Stimulated activated naive B cell treated with anti-CD40 and anti-IgM and Interleukin-4, amounts not matched to agents 10 μg/mL and 1 μg/mL and 100 μg/mL, for 72 hours (primary cell): ENCODE measurements around the gene ASB1.

Source experiments
- ATAC-seq, 2 donors: fragments of 150-1000 bp; cut with Tn5 transposase; replicated peaks; 2 replicates each; pipeline ENCODE4 v1.10.0; 2021; ENCODE audit warnings: moderate library complexity in 1 of 2
- DNase-seq: peaks from one replicate; pipeline ENCODE4 v3.0.0; 2021
- H3K27ac Mint-ChIP-seq: one replicate; pipeline ENCODE4 v1.8.0; 2022; ENCODE audit warnings: mild to moderate bottlenecking, mixed read lengths
- H3K27me3 Mint-ChIP-seq, 2 donors: one replicate each; pipeline ENCODE4 v1.8.0; 2022; ENCODE audit warnings: mixed read lengths in 2 of 2
- H3K36me3 Mint-ChIP-seq, 2 donors: one replicate each; pipeline ENCODE4 v1.8.0; 2022; ENCODE audit warnings: mixed read lengths in 2 of 2, mild to moderate bottlenecking in 1 of 2
- H3K4me1 Mint-ChIP-seq, 2 donors: one replicate each; pipeline ENCODE4 v1.8.0; 2022; ENCODE audit warnings: mixed read lengths in 2 of 2, mild to moderate bottlenecking in 1 of 2
- H3K4me3 Mint-ChIP-seq, 2 donors: one replicate each; pipeline ENCODE4 v1.8.0; 2022; ENCODE audit warnings: mild to moderate bottlenecking in 2 of 2, mixed read lengths in 2 of 2, moderate library complexity in 1 of 2
- H3K9me3 Mint-ChIP-seq, 2 donors: one replicate each; pipeline ENCODE4 v1.8.0; 2022; ENCODE audit warnings: mixed read lengths in 2 of 2, mild to moderate bottlenecking in 1 of 2

The ASB1 gene

DNA sequence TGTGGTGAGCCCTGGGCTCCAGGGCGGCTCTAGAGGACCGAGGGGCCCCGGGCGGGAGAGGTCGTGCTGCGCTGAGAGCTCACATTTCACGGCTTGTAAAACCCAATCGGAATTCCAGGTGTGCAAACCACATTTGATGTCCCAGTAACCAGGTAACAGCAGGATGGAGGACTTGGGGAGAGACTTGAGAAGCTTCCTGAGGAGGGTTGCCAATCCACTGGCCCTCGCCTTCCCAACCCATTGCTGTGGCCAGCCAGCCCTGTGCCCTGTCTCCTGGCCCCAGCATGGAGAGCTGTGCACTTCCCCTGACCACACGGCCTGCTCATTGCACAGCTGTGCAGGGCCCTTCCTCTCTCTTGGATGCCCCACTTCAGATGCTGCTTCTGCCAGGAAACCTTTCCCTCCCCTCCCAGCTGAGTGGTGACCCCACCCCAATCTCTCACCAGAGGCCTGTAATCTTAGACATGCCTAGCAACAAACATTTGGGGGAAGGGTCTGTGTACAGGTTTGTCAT lies 39.6 kb downstream of the ASB1 start:
- H3K4me3 Mint-ChIP-seq = no peak overlapping the region
- no peak for DNase-seq
- peaks cover 0 to 3% of the 10 kb centered on the region in 2 donors for H3K4me1 Mint-ChIP-seq

DNA sequence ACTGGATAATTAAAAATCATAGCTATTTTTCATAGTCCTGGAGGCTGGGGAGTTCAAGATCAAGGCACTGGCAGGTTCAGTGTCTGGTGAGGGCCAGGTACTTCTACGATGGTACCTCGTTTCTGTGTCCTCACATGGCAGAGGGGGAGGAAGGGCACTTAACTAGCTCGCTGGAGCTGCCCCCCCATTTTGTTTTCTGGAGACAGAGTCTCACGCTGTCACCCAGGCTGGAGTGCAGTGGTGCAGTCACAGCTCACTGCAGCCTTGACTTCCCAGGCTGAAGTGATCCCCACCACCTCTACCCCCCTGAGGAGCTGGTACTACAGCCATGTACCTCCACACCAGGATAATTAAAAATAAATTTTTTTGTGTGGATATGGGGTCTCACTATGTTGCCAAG lies 40.3 kb downstream of the ASB1 start:
- Mint-ChIP-seq H3K36me3 (peaks cover 30 to 40% of the 10 kb centered on the region in 2 donors), H3K27me3 (no peaks in the 10 kb centered on the region), H3K9me3 (peaks cover 15 to 20% of the 10 kb centered on the region in 2 donors), H3K4me3 (no peak overlapping the region), H3K4me1 (peaks cover 0 to 3% of the 10 kb centered on the region in 2 donors), H3K27ac (no peak overlapping the region)
- no peak for DNase-seq
- no peak for ATAC-seq

More for the DNA sequence above, 39.6 kb downstream of the ASB1 start:
- Mint-ChIP-seq H3K9me3 (peaks cover 12 to 16% of the 10 kb centered on the region in 2 donors), H3K36me3 (peaks cover 27 to 35% of the 10 kb centered on the region in 2 donors), H3K27ac (no peak overlapping the region), H3K27me3 (no peaks in the 10 kb centered on the region)
- no peak for ATAC-seq

DNA sequence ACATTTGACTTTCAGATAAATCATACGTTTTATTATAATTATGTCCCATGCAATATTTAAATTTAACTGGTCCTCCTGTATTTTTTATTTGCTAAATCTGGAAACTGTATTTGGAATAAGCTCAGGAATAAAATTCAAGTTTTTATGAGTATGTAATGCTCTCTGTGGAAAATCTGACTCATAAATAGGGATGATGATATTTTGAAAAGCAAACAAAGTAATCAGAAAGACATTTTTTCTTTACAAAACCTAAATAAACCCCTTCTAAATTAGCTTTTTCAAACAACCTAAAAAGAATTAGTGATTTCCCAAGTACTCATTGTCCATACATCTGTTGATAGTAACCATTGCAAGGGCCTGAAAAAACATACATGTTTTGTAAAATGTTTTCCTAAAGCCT lies 41.1 kb downstream of the ASB1 start:
- no peak for ATAC-seq
- H3K9me3 Mint-ChIP-seq = peaks cover 21 to 27% of the 10 kb centered on the region in 2 donors
- peaks cover 35 to 47% of the 10 kb centered on the region in 2 donors for H3K36me3 Mint-ChIP-seq

DNA sequence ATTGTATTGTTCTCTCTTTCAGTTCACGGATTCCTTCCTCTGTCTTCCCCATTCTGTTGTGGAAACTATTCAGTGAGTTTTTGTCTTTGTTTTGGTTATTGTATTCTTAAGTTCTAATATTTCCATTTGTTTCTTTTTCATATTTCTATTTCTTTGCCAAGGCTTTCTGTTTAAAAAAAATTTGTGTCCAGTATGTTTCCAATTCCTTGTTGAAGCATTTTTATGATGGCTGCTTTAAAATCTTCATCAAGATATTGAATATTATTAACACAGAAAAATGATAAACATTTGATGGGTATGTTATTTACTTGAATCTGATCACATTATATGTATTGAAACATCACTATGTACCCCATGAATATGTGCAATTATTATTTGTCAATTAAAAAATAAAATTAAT lies 42.4 kb downstream of the ASB1 start:
- H3K36me3 Mint-ChIP-seq = peaks cover 36 to 60% of the 10 kb centered on the region in 2 donors
- H3K27ac Mint-ChIP-seq = no peak overlapping the region
- H3K27me3 Mint-ChIP-seq = no peaks in the 10 kb centered on the region
- DNase-seq (no peak), ATAC-seq (no peak)
- H3K4me3 Mint-ChIP-seq = no peak overlapping the region
- peaks cover 26 to 30% of the 10 kb centered on the region in 2 donors for H3K9me3 Mint-ChIP-seq
- no peaks in the 10 kb centered on the region for H3K4me1 Mint-ChIP-seq

More for the DNA sequence above, 41.1 kb downstream of the ASB1 start:
- Mint-ChIP-seq H3K4me3 (no peak overlapping the region), H3K4me1 (peaks cover 0 to 3% of the 10 kb centered on the region in 2 donors), H3K27me3 (no peaks in the 10 kb centered on the region), H3K27ac (no peak overlapping the region)
- no peak for DNase-seq

DNA sequence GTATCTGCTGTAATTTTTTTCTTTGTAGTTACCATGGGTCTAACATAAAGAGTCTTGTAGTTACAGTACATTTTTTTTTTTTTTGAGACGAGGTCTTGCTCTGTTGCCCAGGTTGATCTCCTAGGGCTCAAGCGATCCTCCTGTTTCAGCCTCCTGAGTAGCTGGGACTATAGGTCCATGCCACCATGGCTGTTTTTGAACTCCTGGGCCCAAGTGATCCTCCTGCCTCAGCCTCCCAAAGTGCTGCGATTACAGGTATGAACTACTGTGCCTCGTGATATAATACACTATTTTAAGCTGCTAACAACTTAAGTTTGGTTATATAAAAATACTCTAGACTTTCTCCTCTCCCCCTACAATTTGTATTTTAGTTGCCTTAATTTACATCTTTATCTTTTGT lies 46.3 kb downstream of the ASB1 start:
- Mint-ChIP-seq H3K27me3 (no peaks in the 10 kb centered on the region), H3K4me1 (no peaks in the 10 kb centered on the region), H3K27ac (no peak overlapping the region), H3K4me3 (no peak overlapping the region), H3K9me3 (peaks cover 35 to 42% of the 10 kb centered on the region in 2 donors), H3K36me3 (peaks cover 39 to 60% of the 10 kb centered on the region in 2 donors)
- no peak for ATAC-seq
- no peak for DNase-seq

DNA sequence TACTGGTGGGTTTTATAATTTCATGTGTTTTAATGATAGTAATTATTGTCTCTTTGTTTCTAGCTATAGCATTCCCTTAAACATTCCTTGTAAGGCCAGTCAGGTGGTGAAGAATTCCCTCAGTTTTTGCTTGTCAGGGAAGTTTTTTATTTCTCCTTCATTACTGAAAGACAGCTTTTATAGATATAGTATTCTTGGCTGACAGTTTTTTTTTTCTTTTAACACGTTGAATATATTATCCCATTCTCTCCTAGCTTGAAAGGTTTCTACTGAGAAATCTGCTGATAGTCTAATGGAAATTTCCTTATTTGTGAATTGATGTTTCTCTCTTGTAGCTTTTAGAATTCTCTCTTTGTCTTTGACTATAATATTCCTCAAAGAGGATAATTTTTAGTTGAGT lies 46.8 kb downstream of the ASB1 start:
- H3K4me3 Mint-ChIP-seq = no peak overlapping the region
- peaks cover 34 to 55% of the 10 kb centered on the region in 2 donors for H3K36me3 Mint-ChIP-seq
- no peak overlapping the region for H3K27ac Mint-ChIP-seq
- H3K9me3 Mint-ChIP-seq = peaks cover 36 to 42% of the 10 kb centered on the region in 2 donors
- no peaks in the 10 kb centered on the region for H3K27me3 Mint-ChIP-seq
- DNase-seq = no peak
- no peaks in the 10 kb centered on the region for H3K4me1 Mint-ChIP-seq
- no peak for ATAC-seq

DNA sequence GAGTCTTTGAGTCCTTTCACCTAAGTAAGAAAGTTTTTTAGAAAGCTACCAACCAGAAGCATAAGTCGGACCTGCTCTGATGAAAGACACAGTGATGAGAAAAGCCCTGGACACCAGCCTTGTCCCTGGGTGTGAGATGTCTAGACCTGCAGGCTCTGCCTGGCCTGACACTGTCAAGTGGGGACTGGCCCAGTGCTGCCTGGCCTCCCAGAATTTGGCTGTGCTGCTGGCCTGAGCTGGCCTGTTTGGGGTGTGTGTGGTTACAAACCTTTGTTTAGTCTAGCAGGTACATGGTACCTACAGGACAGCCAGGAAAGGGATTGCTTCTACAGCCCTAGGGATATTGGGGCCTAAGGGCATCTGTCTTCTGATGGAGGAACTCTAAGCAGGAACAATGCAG lies 48.3 kb downstream of the ASB1 start:
- Mint-ChIP-seq H3K4me1 (no peaks in the 10 kb centered on the region), H3K36me3 (peaks cover 31 to 54% of the 10 kb centered on the region in 2 donors), H3K9me3 (peaks cover 29 to 40% of the 10 kb centered on the region in 2 donors), H3K27ac (no peak overlapping the region), H3K27me3 (no peaks in the 10 kb centered on the region), H3K4me3 (no peak overlapping the region)
- no peak for DNase-seq
- ATAC-seq = no peak

DNA sequence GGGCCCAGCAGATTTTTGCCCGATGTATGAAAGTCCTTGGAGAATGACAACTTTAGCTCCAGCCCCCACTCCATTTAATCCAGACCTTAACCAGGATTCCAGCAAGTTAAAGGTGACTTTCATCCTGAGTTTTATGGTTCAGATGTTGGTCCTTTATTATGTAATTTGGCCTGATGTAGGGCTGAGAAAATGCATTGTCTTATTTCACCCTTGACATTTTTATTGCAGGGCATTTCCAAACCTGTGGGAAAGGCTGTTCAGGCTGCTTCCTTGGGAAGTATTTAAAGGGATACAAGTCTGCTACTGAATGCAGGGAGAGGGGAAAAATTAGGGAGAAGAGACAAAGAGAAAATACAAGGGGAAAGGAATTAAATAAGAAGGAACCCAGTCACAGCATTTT lies 48.8 kb downstream of the ASB1 start:
- DNase-seq (no peak), ATAC-seq (no peak)
- no peaks in the 10 kb centered on the region for H3K4me1 Mint-ChIP-seq
- no peak overlapping the region for H3K4me3 Mint-ChIP-seq
- no peak overlapping the region for H3K27ac Mint-ChIP-seq
- H3K27me3 Mint-ChIP-seq = no peaks in the 10 kb centered on the region
- H3K36me3 Mint-ChIP-seq = peaks cover 30 to 56% of the 10 kb centered on the region in 2 donors
- H3K9me3 Mint-ChIP-seq = peaks cover 31 to 40% of the 10 kb centered on the region in 2 donors

DNA sequence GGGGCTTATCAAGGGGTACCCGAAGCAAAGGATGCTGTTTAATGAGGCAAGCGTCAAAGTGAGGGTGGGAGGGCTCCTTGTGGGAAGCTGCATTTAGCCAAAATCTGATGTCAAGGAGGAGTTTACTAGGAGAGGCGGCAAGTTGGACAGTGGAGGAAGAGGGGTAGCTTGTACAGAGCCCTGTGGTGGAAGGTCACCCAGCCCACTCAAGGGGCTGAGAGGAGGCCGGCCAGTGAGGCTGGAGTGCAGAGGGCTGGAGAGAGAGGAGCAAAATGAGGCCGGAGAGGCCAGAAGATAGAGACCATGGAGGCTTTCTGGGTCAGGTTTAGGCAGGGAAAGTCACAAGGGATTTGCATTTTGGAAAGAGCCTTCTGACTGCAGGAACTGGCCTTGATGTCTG lies 49.5 kb downstream of the ASB1 start:
- no peak for DNase-seq

DNA sequence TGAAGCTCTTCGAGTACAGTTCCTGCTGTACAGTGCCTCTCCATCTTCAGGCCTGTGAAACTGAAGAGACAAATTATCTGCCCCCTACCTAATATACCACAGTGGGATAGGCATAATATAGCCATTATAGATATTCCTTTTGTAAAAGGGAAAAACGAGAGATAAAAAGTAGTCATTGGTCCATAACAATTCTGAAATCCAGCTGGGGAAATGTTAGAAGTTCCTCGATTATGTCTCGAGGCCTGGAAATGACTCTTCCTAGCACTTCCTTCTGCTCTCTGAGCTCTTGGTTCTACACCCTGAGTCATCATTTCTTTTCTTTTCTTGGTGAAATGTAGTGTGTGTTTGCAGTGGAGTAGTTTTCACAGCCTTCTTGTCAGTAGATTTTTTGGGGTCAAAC lies 51.5 kb downstream of the ASB1 start:
- no peak overlapping the region for H3K4me3 Mint-ChIP-seq
- peaks cover 22 to 39% of the 10 kb centered on the region in 2 donors for H3K36me3 Mint-ChIP-seq
- ATAC-seq (no peak), DNase-seq (no peak)
- no peak overlapping the region for H3K27ac Mint-ChIP-seq
- no peaks in the 10 kb centered on the region for H3K27me3 Mint-ChIP-seq
- no peaks in the 10 kb centered on the region for H3K4me1 Mint-ChIP-seq
- peaks cover 24 to 25% of the 10 kb centered on the region in 2 donors for H3K9me3 Mint-ChIP-seq

More for the DNA sequence above, 49.5 kb downstream of the ASB1 start:
- ATAC-seq = no peak
- Mint-ChIP-seq H3K9me3 (peaks cover 31 to 39% of the 10 kb centered on the region in 2 donors), H3K4me3 (no peak overlapping the region), H3K36me3 (peaks cover 29 to 55% of the 10 kb centered on the region in 2 donors), H3K4me1 (no peaks in the 10 kb centered on the region), H3K27me3 (no peaks in the 10 kb centered on the region), H3K27ac (no peak overlapping the region)

DNA sequence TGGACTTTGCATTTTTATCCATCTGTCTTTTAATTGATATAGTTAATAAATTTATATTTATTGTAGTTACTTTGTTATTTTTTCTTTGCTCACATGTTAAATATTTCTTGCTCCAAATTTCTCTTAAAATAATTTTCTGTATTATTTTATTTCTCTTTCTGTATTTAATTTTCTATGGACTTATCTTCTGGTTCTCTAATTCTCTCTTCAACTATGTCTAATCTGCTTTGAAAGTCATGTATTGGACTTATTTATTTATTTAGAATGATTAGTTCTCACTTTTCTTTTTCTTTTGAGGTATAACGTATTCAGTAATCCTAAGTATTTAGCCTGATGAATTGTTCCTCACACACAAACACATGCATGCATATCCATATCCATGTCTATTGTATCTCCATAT lies 53.1 kb downstream of the ASB1 start:
- H3K36me3 Mint-ChIP-seq = peaks cover 22 to 24% of the 10 kb centered on the region in 2 donors
- peaks cover 15 to 19% of the 10 kb centered on the region in 2 donors for H3K9me3 Mint-ChIP-seq
- H3K4me1 Mint-ChIP-seq = no peaks in the 10 kb centered on the region
- H3K27me3 Mint-ChIP-seq = no peaks in the 10 kb centered on the region
- H3K27ac Mint-ChIP-seq = no peak overlapping the region
- H3K4me3 Mint-ChIP-seq = no peak overlapping the region
- ATAC-seq (no peak), DNase-seq (no peak)

DNA sequence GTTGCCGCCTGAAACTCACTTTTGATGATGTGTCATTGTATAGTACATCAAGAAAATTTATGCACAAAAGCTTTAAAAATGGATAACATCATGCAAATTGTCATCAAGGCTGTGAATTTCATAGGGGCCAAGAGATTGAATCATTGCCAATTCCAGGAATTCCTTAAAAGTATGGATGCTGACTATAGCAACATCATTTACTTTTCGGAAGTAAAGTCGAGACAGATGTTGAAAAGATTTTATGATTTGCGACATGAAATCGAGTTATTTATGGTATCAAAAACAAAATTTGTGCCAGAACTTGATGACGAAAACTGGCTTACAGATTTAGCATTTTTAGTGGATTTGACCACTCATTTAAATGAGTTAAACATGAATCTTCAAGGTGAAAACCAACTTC lies 56.3 kb downstream of the ASB1 start:
- no peaks in the 10 kb centered on the region for H3K27me3 Mint-ChIP-seq
- no peaks in the 10 kb centered on the region for H3K4me1 Mint-ChIP-seq
- DNase-seq = no peak
- H3K36me3 Mint-ChIP-seq = peaks cover 15 to 16% of the 10 kb centered on the region in 2 donors
- H3K4me3 Mint-ChIP-seq = no peak overlapping the region
- H3K27ac Mint-ChIP-seq = no peak overlapping the region
- peaks cover 11 to 12% of the 10 kb centered on the region in 2 donors for H3K9me3 Mint-ChIP-seq
- ATAC-seq = no peak

DNA sequence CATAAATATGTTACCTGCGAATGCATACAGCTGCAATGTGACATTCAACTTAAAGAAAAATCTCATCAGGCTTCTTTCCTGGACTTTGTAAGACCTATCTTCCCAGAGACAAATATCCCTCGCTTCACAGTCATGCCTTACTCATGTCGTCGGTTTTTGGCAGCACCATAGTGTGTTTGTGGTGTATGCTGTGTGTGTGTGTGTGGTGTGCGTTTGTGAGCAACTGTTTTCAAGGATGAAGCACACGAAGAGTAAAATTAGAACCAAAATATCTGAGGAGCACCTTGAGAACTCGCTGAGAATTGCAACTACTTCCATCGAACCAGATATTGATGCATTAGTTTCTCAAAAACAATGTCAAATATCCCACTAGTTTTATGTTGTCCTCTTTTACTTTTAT lies 56.9 kb downstream of the ASB1 start:
- H3K27me3 Mint-ChIP-seq = no peaks in the 10 kb centered on the region
- no peaks in the 10 kb centered on the region for H3K4me1 Mint-ChIP-seq
- no peak overlapping the region for H3K27ac Mint-ChIP-seq
- peaks cover 10 to 12% of the 10 kb centered on the region in 2 donors for H3K9me3 Mint-ChIP-seq
- H3K36me3 Mint-ChIP-seq = peaks cover 15 to 16% of the 10 kb centered on the region in 2 donors
- ATAC-seq (no peak), DNase-seq (no peak)
- H3K4me3 Mint-ChIP-seq = no peak overlapping the region

DNA sequence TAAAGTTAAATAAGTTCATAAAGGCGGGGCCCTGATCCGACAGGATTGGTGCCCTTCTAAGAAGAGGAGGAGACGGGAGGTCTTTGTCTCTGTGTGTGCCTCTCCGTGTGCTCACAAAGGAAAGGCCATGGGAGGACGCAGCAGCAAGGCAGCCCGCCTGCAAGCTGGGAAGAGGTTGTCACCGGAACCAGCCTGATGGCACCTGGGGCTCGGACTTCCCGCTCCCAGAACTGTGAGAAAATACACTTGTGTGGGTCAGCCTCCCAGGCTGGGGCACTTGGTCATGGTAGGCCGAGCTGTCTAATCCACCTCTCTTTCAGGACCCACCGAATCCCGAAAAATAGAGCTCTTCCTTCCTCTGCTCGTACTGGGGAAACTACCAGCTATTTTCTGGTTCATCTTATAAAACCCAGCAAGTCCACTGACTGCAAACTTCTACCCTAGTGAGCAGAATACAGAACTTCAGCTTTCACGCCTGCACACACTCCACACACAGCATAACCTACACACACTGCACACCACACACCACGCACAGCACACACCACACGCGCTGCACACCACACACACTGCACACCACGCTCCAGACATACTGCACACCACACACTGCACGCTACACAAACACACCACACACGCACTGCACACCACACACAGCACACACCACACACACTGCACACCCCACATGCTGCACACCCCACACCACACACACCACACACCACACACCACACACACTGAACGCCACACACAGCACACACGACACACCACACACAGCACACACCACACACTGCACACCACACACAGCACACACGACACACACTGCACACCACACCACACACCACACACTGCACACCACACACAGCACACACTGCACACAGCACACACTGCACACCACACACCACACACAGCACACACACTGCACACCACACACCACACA lies 58.1 kb downstream of the ASB1 start:
- no peak for DNase-seq
- Mint-ChIP-seq H3K9me3 (peaks cover 3 to 10% of the 10 kb centered on the region in 2 donors), H3K4me3 (no peak overlapping the region), H3K4me1 (no peaks in the 10 kb centered on the region), H3K27me3 (no peaks in the 10 kb centered on the region), H3K27ac (no peak overlapping the region), H3K36me3 (peaks cover 8 to 9% of the 10 kb centered on the region in 2 donors)
- no peak for ATAC-seq
